GF-D8 (cell line): ENCODE results near the gene CCDC122.
"Not testable (repeated sequence)": the region's sequence is repeated elsewhere in the genome, so short reads cannot be mapped to it uniquely, and the experiment has no call there.

Experiments
- DNase-seq: peaks from one replicate; lab custom pipeline; 2025; lab: John Stamatoyannopoulos, UW

Gene CCDC122

GRCh38 chr13:43877326-43877725 lies 2.2 kb downstream of the CCDC122 start:
- no peak for DNase-seq

- DNase-seq: no peak
Measured at GRCh38 chr13:43876366-43876765, 3.2 kb downstream of the CCDC122 start.

GRCh38 chr13:43874504-43875092 lies 4.9 kb downstream of the CCDC122 start:
- DNase-seq: no peak

- DNase-seq: no peak
Measured at GRCh38 chr13:43872181-43872580, 7.4 kb downstream of the CCDC122 start.

- no peak for DNase-seq
Measured at GRCh38 chr13:43865892-43866291, 13.6 kb downstream of the CCDC122 start.

- DNase-seq: no peak
Measured at GRCh38 chr13:43864921-43865320, 14.6 kb downstream of the CCDC122 start.

- no peak for DNase-seq
Measured at GRCh38 chr13:43861863-43862262, 17.7 kb downstream of the CCDC122 start.

GRCh38 chr13:43852923-43853404 lies 26.6 kb downstream of the CCDC122 start:
- no peak for DNase-seq

- DNase-seq: no peak
Measured at GRCh38 chr13:43850873-43851272, 28.7 kb downstream of the CCDC122 start.

- DNase-seq: peak; percentile 81
Measured at GRCh38 chr13:43848001-43848649, 31.4 kb downstream of the CCDC122 start.

GRCh38 chr13:43846496-43847158 lies 32.9 kb downstream of the CCDC122 start:
- DNase-seq: no peak

- DNase-seq: no peak
Measured at GRCh38 chr13:43838909-43839308, 40.6 kb downstream of the CCDC122 start.

GRCh38 chr13:43835701-43836100 lies 43.8 kb downstream of the CCDC122 start:
- DNase-seq: no peak

- DNase-seq: no peak
Measured at GRCh38 chr13:43831088-43831487, 48.5 kb downstream of the CCDC122 start.

GRCh38 chr13:43830497-43830881 lies 49.1 kb downstream of the CCDC122 start:
- DNase-seq: no peak

GRCh38 chr13:43824656-43825055 lies 54.9 kb downstream of the CCDC122 start:
- not testable (repeated sequence) for DNase-seq

- DNase-seq: no peak
Measured at GRCh38 chr13:43822969-43823368, 56.6 kb downstream of the CCDC122 start.

- no peak for DNase-seq
Measured at GRCh38 chr13:43816401-43816889, 63.1 kb downstream of the CCDC122 start.

- no peak for DNase-seq
Measured at GRCh38 chr13:43815204-43815603, 64.3 kb downstream of the CCDC122 start.

GRCh38 chr13:43808676-43809075 lies 70.9 kb downstream of the CCDC122 start:
- DNase-seq: no peak

GRCh38 chr13:43805681-43806128 lies 73.8 kb downstream of the CCDC122 start:
- no peak for DNase-seq

- no peak for DNase-seq
Measured at GRCh38 chr13:43805071-43805468, 74.5 kb downstream of the CCDC122 start.

GRCh38 chr13:43804461-43805070 lies 75.0 kb downstream of the CCDC122 start:
- peak; percentile 24 for DNase-seq
